Right cardiac atrium (tissue), 5 donors: ENCODE results near the gene COQ4. TPM values are rescaled to one million over a fixed set of nuclear protein-coding genes. Genes with fewer than 3 reads are reported as not detected.
A peak's percentile ranks its signal among the peaks of the same experiment; 100 is the strongest.
"Not testable (repeated sequence)": the region's sequence is repeated elsewhere in the genome, so short reads cannot be mapped to it uniquely, and the experiment has no call there.

ENCODE experiments used
- ATAC-seq, 2 donors: fragments of 200-7000 bp; cut with Tn5 transposase; one replicate each; pipeline versions ENCODE4 v1.8.0 to v1.9.1; 2020; ENCODE audit warnings: moderate library complexity in 2 of 2, mild to moderate bottlenecking in 1 of 2
- DNase-seq, 3 donors: peaks; one replicate each; pipeline ENCODE4 v3.0.0-alpha.2; 2020
- H3K27ac ChIP-seq: one replicate; pipeline ENCODE4 v1.5.1; 2013; ENCODE audit warnings: mild to moderate bottlenecking, low read length, control low read depth, moderate library complexity
- H3K27me3 ChIP-seq: one replicate; pipeline ENCODE4 v1.6.1; 2013; ENCODE audit not compliant: control insufficient read depth, insufficient read depth
- H3K4me1 ChIP-seq: one replicate; pipeline ENCODE4 v1.6.1; 2013; ENCODE audit warnings: low read length; ENCODE audit not compliant: control insufficient read depth, insufficient read depth
- H3K4me3 ChIP-seq: one replicate; pipeline ENCODE4 v1.5.1; 2013; ENCODE audit warnings: low read length, control low read depth
- H3K9me3 ChIP-seq: one replicate; pipeline ENCODE4 v1.6.1; 2013; ENCODE audit warnings: low read length; ENCODE audit not compliant: control insufficient read depth
- WGBS: extraction: QIAGEN DNeasy Blood & Tissue Kit; methylation state at CpG from one replicate; pipeline ENCODE4 v1.1.7; 2013; 5-methylcytosine and 5-hydroxymethylcytosine counted together
- intact Hi-C, 4 donors: fragments of 100-400 bp; cut with DNase I; formaldehyde crosslinking; loops; one replicate each; pipeline versions ENCODE4 v1.11.0 to v1.14.0; 2022 to 2023
- polyA plus RNA-seq: library from polyadenylated mRNA; stranded (reverse); fragments of 200-250 nt; gene quantifications from one replicate; pipeline ENCODE4 v1.2.3, GENCODE V29; 2013
- total RNA-seq, 4 donors: library from RNA; stranded (reverse); fragmentation: NEBNext Ultra II Directional; extraction: Animal tissue kit (Norgen Biotek cat#: 25700); gene quantifications; one replicate each; pipeline ENCODE4 v1.2.1, GENCODE V29; 2021
- donor health status: healthy with polysubstance abuse.
- donor health status: DM: no; HTN: yes; CAD: no.
- donor health status: DM: no; HTN: no; CAD: no.
- donor health status: DM: no; HTN: yes; CAD: no; lungs with severe emphysema.
- donor health status: DM: yes; HTN: yes; CAD: no.

The COQ4 gene
- total and polyA plus RNA-seq, 5 donors, result 26.5 to 41.8 (median 28.0) TPM

DNA sequence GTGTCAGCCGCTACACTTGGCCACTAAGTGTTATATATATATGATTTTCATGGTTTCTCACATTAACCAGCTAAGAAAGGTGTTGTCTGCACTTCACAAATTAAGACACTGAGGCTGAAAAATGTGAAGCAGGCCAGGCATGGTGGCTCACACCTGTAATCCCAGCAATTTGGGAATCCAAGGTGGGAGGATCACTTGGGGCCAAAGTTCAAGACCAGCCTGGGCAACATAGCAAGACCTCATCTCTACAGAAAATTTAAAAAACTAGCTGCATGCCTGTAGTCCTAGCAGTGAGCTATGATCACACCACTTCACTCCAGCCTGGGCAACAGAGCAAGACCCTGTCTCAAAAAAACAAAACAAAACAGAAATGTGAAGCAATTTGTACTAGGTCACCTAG, 1.8 kb downstream of the COQ4 start:
- H3K27me3 ChIP-seq, result no peaks in the 10 kb centered on the region
- intact Hi-C loops, result no loop called here
- no peak overlapping the region for H3K27ac ChIP-seq
- DNase-seq (no peak), ATAC-seq (no peak)
- WGBS, result 96% methylated on average over 1 of the region's 1 CpG
- H3K9me3 ChIP-seq, result no peaks in the 10 kb centered on the region
- H3K4me3 ChIP-seq, result no peak overlapping the region
- peaks cover 6% of the 10 kb centered on the region for H3K4me1 ChIP-seq

GRCh38 chr9:128325629-128326028, 3.0 kb downstream of the COQ4 start:
- H3K9me3 ChIP-seq, result no peaks in the 10 kb centered on the region
- no peak overlapping the region for H3K4me3 ChIP-seq
- intact Hi-C loops, result no loop called here
- no peak for DNase-seq
- no peak for ATAC-seq
- H3K27me3 ChIP-seq, result no peaks in the 10 kb centered on the region
- peak overlapping the region; percentile 1 for H3K27ac ChIP-seq
- 68% methylated on average over 13 of the region's 13 CpGs for WGBS
- peaks cover 6% of the 10 kb centered on the region for H3K4me1 ChIP-seq

DNA sequence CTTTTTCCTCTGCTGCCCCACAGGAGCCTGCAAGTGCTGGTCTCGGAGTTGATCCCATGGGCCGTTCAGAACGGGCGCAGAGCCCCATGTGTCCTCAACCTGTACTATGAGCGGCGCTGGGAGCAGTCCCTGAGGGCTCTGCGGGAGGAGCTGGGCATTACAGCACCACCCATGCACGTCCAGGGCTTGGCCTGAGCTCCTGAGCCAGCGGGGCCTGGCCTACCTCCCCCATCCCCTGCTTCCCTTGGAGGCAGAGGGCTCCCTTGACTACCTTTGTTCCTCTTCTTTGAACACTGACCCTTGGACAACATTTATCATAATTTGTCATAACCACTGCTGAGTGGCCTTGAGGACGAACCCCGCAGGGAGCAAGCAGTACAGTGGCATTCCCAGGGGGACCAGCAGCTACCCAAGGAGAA, 10.8 kb downstream of the COQ4 start:
- DNase-seq (no peak), ATAC-seq (no peak)
- Histone ChIP-seq H3K4me1 (no peaks in the 10 kb centered on the region), H3K4me3 (no peak overlapping the region), H3K27ac (no peak overlapping the region), H3K27me3 (no peaks in the 10 kb centered on the region), H3K9me3 (no peaks in the 10 kb centered on the region)
- intact Hi-C loops, result no loop called here
- 87% methylated on average over 11 of the region's 11 CpGs for WGBS

- Histone ChIP-seq H3K27ac (no peak overlapping the region), H3K9me3 (no peaks in the 10 kb centered on the region), H3K4me3 (no peak overlapping the region), H3K27me3 (no peaks in the 10 kb centered on the region), H3K4me1 (no peaks in the 10 kb centered on the region)
- ATAC-seq (no peak), DNase-seq (no peak)
- 85% methylated on average over 7 of the region's 7 CpGs for WGBS
- intact Hi-C loops, result no loop called here
These were observed 12.5 kb downstream of the COQ4 start for GRCh38 chr9:128335161-128335560.

GRCh38 chr9:128335914-128336313, 13.3 kb downstream of the COQ4 start:
- no peaks in the 10 kb centered on the region for H3K4me1 ChIP-seq
- DNase-seq (no peak), ATAC-seq (no peak)
- WGBS, result 88% methylated on average over 2 of the region's 2 CpGs
- H3K9me3 ChIP-seq, result no peaks in the 10 kb centered on the region
- H3K27me3 ChIP-seq, result no peaks in the 10 kb centered on the region
- no peak overlapping the region for H3K27ac ChIP-seq
- no peak overlapping the region for H3K4me3 ChIP-seq
- intact Hi-C loops, result no loop called here

DNA sequence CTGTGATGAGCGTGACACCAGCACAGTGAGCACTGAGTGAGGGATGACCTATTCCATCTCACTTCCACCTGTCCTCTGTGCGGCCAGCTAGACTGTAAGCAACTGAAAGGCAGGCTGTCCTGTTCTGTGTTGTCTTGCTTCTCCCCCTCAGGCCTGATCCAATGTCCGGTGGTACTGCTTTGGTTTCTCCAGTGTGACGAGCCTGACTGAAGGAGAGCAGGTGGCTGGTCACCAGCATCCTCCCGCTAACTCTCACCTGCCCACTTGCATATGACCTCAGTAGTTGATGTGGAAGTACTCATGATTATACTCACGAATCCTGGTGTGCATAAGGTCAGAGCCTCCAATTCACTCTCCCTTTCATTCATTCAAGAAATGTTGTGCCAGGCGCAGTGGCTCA, 15.3 kb downstream of the COQ4 start:
- Histone ChIP-seq H3K27me3 (no peaks in the 10 kb centered on the region), H3K9me3 (no peaks in the 10 kb centered on the region), H3K4me3 (no peak overlapping the region), H3K27ac (no peak overlapping the region), H3K4me1 (no peaks in the 10 kb centered on the region)
- 93% methylated on average over 7 of the region's 7 CpGs for WGBS
- DNase-seq, result no peak
- no peak for ATAC-seq
- intact Hi-C loops, result no loop called here

- H3K4me1 ChIP-seq, H3K9me3 ChIP-seq, ATAC-seq, H3K4me3 ChIP-seq, H3K27ac ChIP-seq, intact Hi-C loops, H3K27me3 ChIP-seq, DNase-seq: not testable (repeated sequence)
- 91% methylated on average over 15 of the region's 15 CpGs for whole genome bisulfite sequencing
These were observed 16.4 kb downstream of the COQ4 start for GRCh38 chr9:128338852-128339614.

DNA sequence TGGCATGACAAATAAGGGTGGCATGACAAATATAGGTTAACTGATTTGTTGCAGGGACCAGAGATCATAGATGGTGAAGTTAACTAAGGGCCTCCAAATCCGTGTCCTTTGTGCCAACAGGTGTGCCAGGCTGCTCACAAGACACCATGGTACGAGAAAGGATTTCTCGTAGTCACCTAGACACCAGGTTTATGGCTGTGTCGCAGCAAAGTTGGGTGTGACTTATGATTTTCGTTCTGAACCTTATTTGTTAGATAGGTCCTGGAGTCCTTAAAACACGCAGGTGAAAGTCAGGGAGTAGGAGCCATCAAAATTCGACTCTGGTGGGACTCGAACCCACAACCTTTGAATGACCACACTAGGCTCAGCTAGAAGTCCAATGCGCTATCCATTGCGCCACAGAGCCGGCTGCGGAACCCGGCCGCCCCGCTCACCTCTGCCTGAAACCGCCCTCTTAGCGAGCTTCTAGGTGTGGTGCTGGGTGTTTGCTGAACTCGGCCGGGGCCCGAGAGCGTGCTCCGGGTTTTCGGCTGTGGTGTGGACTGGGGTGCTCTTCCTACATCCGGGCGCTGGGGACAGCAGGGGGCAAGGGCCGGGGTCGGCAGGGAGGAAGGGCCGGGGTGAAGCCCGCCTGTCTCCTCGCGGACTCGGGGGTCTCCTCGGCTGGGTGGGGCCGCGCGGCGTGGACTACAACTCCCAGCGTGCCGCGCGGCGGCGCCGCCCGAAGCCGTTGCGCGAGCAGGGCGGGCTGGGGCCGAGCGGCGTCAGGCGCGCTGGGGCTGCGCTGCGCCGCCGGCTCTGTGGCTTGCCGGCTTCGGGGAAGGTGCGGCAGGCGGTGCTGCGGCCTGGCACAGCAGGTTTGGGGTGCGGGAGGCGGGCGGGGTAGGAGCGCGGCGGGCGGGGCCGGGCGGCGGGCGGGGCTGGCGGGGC, 17.4 kb downstream of the COQ4 start, which contains the start of gene SLC27A4:
Gene SLC27A4 (plus strand): TSS at position 767 of the 930 bp plus-strand sequence. CDS start 2,606 bp downstream, outside the sequence.
- intact Hi-C loops, result no loop called here
- H3K27ac ChIP-seq, result peak within 1 kb of the TSS; percentile 6
- H3K4me3 ChIP-seq, result peak within 1 kb of the TSS; percentile 63
- DNase-seq, result peak; percentile 80 to 91 (median 88)
- H3K9me3 ChIP-seq, result no peaks in the 10 kb centered on the region
- ATAC-seq, result peak; percentile 93 to 94
- no peaks in the 10 kb centered on the region for H3K27me3 ChIP-seq
- H3K4me1 ChIP-seq, result no peaks in the 10 kb centered on the region
- WGBS, result 7% methylated on average over 75 of the region's 75 CpGs

DNA sequence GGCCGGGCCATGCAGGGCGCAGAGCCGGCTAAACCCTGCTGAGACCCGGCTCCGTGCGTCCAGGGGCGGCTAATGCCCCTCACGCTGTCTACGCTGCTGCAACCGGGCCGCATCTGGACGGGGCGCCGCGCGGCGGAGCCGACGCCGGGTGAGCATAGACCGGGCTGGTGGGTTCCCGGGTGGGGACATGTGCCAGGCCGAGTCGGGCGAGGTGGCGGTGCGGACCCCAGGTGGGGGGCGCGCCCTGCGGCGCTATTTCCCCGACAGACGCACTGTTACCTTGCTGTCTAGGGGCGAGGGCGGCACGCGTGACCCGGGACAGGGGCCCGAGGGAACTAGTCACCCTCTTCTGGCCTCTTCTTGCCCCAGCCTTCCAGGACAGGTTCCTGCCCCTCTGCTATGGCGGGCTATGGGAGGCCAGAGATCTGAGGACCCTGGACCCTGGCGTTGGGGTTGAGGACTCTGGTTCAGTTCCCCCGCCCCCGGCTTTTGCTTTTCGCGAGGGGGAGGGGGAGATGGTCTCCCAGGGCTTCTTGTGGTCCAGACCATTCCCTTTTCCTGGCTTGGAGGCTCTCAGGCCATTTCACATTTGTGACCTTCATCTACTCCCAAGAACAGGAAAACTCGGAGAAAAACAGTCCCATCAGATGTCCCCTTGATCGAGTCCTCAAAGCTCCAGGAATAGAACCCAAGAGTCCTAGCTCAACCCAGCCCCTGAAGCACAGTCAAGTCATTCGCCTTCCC, 18.2 kb downstream of the COQ4 start:
- no peaks in the 10 kb centered on the region for H3K4me1 ChIP-seq
- H3K9me3 ChIP-seq, result no peaks in the 10 kb centered on the region
- ATAC-seq (peak; percentile 10 to 28), DNase-seq (peak in 1 of 3 donors; percentile 41)
- intact Hi-C loops, result no loop called here
- H3K4me3 ChIP-seq, result peak overlapping the region; percentile 63
- H3K27me3 ChIP-seq, result no peaks in the 10 kb centered on the region
- no peak overlapping the region for H3K27ac ChIP-seq
- WGBS, result 1% methylated on average over 48 of the region's 48 CpGs

- DNase-seq (peak in 2 of 3 donors; percentile 52 to 80), ATAC-seq (peak; percentile 60 to 68)
- H3K4me3 ChIP-seq, result peak overlapping the region; percentile 63
- no peaks in the 10 kb centered on the region for H3K9me3 ChIP-seq
- H3K4me1 ChIP-seq, result no peaks in the 10 kb centered on the region
- WGBS, result 35% methylated on average over 13 of the region's 13 CpGs
- no peaks in the 10 kb centered on the region for H3K27me3 ChIP-seq
- intact Hi-C loops, result no loop called here
- H3K27ac ChIP-seq, result no peak overlapping the region
These were observed 18.8 kb downstream of the COQ4 start for GRCh38 chr9:128341435-128341849.
